CD14-positive monocyte (primary cell): ENCODE measurements around the gene DEFB129. TPM values are rescaled to one million over a fixed set of nuclear protein-coding genes. Genes with fewer than 3 reads are reported as not detected.

Experiments used
- DNase-seq, 3 donors: peaks; one replicate each; pipeline ENCODE4 v3.0.0-alpha.2; 2011 to 2022
- H2AFZ ChIP-seq: 2 replicates; pipeline ENCODE4 v1.6.0; 2012; ENCODE audit warnings: mild to moderate bottlenecking, low read depth, low read length, inconsistent platforms; ENCODE audit not compliant: insufficient read depth, poor library complexity, severe bottlenecking
- H3K27ac ChIP-seq, 2 donors: 1 replicate in 1 of 2; 2 replicates in 1 of 2; pipeline ENCODE4 v1.5.1; 2012 to 2013; ENCODE audit warnings: low read length in 2 of 2, control low read depth in 1 of 2, inconsistent platforms in 1 of 2, low read depth in 1 of 2, mild to moderate bottlenecking in 1 of 2
- H3K27me3 ChIP-seq, 2 donors: one replicate each; pipeline versions ENCODE4 v1.6.0 to v1.6.1; 2011 to 2013; ENCODE audit warnings: low read length in 2 of 2; ENCODE audit not compliant: control insufficient read depth in 2 of 2, insufficient read depth in 2 of 2
- H3K36me3 ChIP-seq, 2 donors: replicated peaks in 1 of 2; 1 replicate in 1 of 2; 2 replicates in 1 of 2; pipeline versions ENCODE4 v1.5.1 to v1.6.1; 2012 to 2013; ENCODE audit warnings: low read length in 2 of 2, control low read depth in 1 of 2, inconsistent platforms in 1 of 2, mild to moderate bottlenecking in 1 of 2; ENCODE audit not compliant: insufficient read depth in 2 of 2, control insufficient read depth in 1 of 2
- H3K4me1 ChIP-seq, 2 donors: 1 replicate in 1 of 2; 2 replicates in 1 of 2; pipeline versions ENCODE4 v1.5.1 to v1.6.1; 2012 to 2013; ENCODE audit warnings: low read length in 2 of 2, control low read depth in 1 of 2, inconsistent platforms in 1 of 2, mild to moderate bottlenecking in 1 of 2, moderate library complexity in 1 of 2; ENCODE audit not compliant: insufficient read depth in 2 of 2, control insufficient read depth in 1 of 2
- H3K4me2 ChIP-seq: replicated peaks from 2 replicates; pipeline ENCODE3; 2012; ENCODE audit warnings: low read length, moderate library complexity, mild to moderate bottlenecking; ENCODE audit not compliant: poor library complexity, severe bottlenecking; ENCODE audit errors: extremely low read depth
- H3K4me3 ChIP-seq, 3 experiments: fragments of 200-600 bp in 1 of 3; sonication (generic) in 1 of 3; replicated peaks in 1 of 3; 1 replicate in 2 of 3; 2 replicates in 1 of 3; pipeline ENCODE4 v1.5.1; 2011 to 2013; ENCODE audit warnings: low read length in 3 of 3, mild to moderate bottlenecking in 3 of 3, control low read depth in 2 of 3, low read depth in 2 of 3, inconsistent platforms in 1 of 3, moderate library complexity in 1 of 3
- H3K79me2 ChIP-seq: 2 replicates; pipeline ENCODE4 v1.6.0; 2012; ENCODE audit warnings: mild to moderate bottlenecking, control low read depth, inconsistent platforms, low read length, moderate library complexity; ENCODE audit not compliant: insufficient read depth
- H3K9ac ChIP-seq: 2 replicates; pipeline ENCODE4 v1.6.0; 2017; ENCODE audit warnings: low read length, mild to moderate bottlenecking; ENCODE audit not compliant: insufficient read depth, poor library complexity, severe bottlenecking
- H3K9me3 ChIP-seq, 2 donors: replicated peaks in 1 of 2; 1 replicate in 1 of 2; 2 replicates in 1 of 2; pipeline versions ENCODE4 v1.5.1 to v1.6.1; 2012 to 2013; ENCODE audit warnings: low read length in 2 of 2, control low read depth in 1 of 2; ENCODE audit not compliant: control insufficient read depth in 1 of 2, insufficient read depth in 1 of 2
- H4K20me1 ChIP-seq: 2 replicates; pipeline ENCODE4 v1.6.0; 2012; ENCODE audit warnings: mild to moderate bottlenecking, low read length, control low read depth, moderate library complexity; ENCODE audit not compliant: insufficient read depth
- H3K27ac Mint-ChIP-seq, 7 donors: one replicate each; pipeline ENCODE4 v1.8.0; 2020; ENCODE audit warnings: mild to moderate bottlenecking in 7 of 7, mixed read lengths in 7 of 7, moderate library complexity in 6 of 7, inconsistent platforms in 2 of 7
- H3K27me3 Mint-ChIP-seq, 3 donors: one replicate each; pipeline ENCODE4 v1.8.0; 2021 to 2022; ENCODE audit warnings: low read depth in 3 of 3, mild to moderate bottlenecking in 3 of 3, mixed read lengths in 3 of 3, moderate library complexity in 3 of 3, inconsistent platforms in 1 of 3
- H3K36me3 Mint-ChIP-seq, 2 donors: one replicate each; pipeline ENCODE4 v1.8.0; 2020; ENCODE audit warnings: mixed read lengths in 2 of 2, inconsistent platforms in 1 of 2, mild to moderate bottlenecking in 1 of 2
- H3K4me1 Mint-ChIP-seq: one replicate; pipeline ENCODE4 v1.8.0; 2020; ENCODE audit warnings: mild to moderate bottlenecking, mixed read lengths
- H3K4me3 Mint-ChIP-seq, 2 donors: one replicate each; pipeline ENCODE4 v1.8.0; 2020; ENCODE audit warnings: mild to moderate bottlenecking in 2 of 2, mixed read lengths in 2 of 2, moderate library complexity in 1 of 2
- H3K9me3 Mint-ChIP-seq, 7 donors: one replicate each; pipeline ENCODE4 v1.8.0; 2020 to 2022; ENCODE audit warnings: mixed read lengths in 7 of 7, mild to moderate bottlenecking in 6 of 7, moderate library complexity in 6 of 7, inconsistent platforms in 2 of 7
- CTCF ChIP-seq: fragments of 200-600 bp; IDR thresholded peaks from one replicate; pipeline ENCODE4 v1.8.0; 2022; ENCODE audit warnings: antibody characterized with exemption, mild to moderate bottlenecking
- WGBS: methylation state at CpG from one replicate; pipeline ENCODE4 v1.1.5; 2013; ENCODE audit warnings: missing lambda C conversion rate; ENCODE audit not compliant: insufficient coverage; 5-methylcytosine and 5-hydroxymethylcytosine counted together
- intact Hi-C, 2 donors: fragments of 100-400 bp; cut with micrococcal nuclease; formaldehyde crosslinking; loops; one replicate each; pipeline versions ENCODE4 v1.15.0 to v1.15.1; 2023
- polyA plus RNA-seq, 3 donors: library from polyadenylated mRNA; depleted of rRNA in 1 of 3; unstranded in 2 of 3; stranded (reverse) in 1 of 3; fragments of 300-500 nt in 2 of 3; fragments of >200 nt in 1 of 3; fragmentation: Illumina TruSeq in 2 of 3; gene quantifications; 1 replicate in 2 of 3; 2 replicates in 1 of 3; pipeline ENCODE4 v1.2.3, GENCODE V29; 2012 to 2021

DEFB129 gene
- polyA plus RNA-seq, 3 donors: not detected

DNA sequence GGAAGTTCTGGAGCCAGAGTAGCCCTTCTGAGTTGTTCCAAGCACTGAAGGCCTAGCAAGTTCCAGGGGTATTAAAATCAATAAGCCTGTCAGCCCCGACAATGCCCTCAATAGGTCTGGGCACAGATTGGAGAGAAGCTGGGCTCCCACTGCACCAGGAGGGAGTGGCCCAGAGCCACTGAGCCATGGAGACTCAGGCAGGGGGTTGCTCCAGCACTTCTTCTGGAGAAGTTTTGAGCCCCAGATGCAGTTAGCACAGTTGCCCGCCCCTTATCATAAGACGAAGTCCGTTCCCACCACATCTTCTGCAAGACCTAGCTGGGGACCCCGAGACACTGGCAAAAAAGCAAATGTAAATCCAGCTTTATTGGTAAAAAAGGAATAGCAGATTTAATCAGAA is 43.5 kb downstream of the DEFB129 start:
- Histone ChIP-seq H2AFZ (no peak overlapping the region), H4K20me1 (no peaks in the 10 kb centered on the region), H3K9ac (no peak overlapping the region), H3K4me3 (no peak overlapping the region), H3K27me3 (peaks cover 0 to 8% of the 10 kb centered on the region in 2 donors), H3K4me2 (no peak overlapping the region), H3K79me2 (no peaks in the 10 kb centered on the region), H3K4me1 (peaks cover 6% of the 10 kb centered on the region in 2 donors), H3K27ac (no peak overlapping the region), H3K9me3 (no peaks in the 10 kb centered on the region), H3K36me3 (no peaks in the 10 kb centered on the region)
- no peak for TF ChIP-seq CTCF
- H3K27me3 Mint-ChIP-seq: peaks cover 8 to 12% (median 11%) of the 10 kb centered on the region in 3 donors
- peaks cover 8% of the 10 kb centered on the region for H3K4me1 Mint-ChIP-seq
- intact Hi-C loops: no loop called here
- 100% methylated on average over 2 of the region's 5 CpGs for WGBS
- H3K4me3 Mint-ChIP-seq: no peak overlapping the region
- no peak for DNase-seq
- H3K36me3 Mint-ChIP-seq: peaks cover 0 to under 1% of the 10 kb centered on the region in 2 donors
- H3K9me3 Mint-ChIP-seq: peaks cover 0 to 2% (median 0%) of the 10 kb centered on the region in 7 donors
- H3K27ac Mint-ChIP-seq: no peak overlapping the region

DNA sequence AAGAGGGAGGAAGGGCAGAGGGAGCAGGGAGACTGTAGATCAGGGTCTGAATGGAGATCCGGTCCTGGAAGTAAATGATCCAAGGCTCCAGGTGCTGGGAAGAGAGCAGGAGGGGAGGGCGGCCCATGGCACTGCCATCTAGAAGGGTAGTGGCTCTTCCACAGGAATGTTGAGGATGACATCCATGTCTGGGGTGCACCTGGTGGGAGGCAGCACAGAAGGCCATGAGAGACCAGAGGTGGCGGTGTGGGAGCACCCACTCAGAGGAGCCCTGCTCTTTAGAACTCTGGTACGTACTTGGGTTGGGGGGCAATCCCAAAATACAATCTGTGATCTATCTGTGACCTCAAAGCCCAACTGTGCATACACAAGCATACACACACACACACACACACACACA is 44.0 kb downstream of the DEFB129 start:
- no peaks in the 10 kb centered on the region for H3K79me2 ChIP-seq
- Mint-ChIP-seq H3K9me3 (peaks cover 0 to 2% (median 0%) of the 10 kb centered on the region in 7 donors), H3K36me3 (peaks cover 1 to 6% of the 10 kb centered on the region in 2 donors), H3K27me3 (peaks cover 8 to 10% (median 8%) of the 10 kb centered on the region in 3 donors), H3K4me1 (peaks cover 8% of the 10 kb centered on the region), H3K4me3 (no peak overlapping the region), H3K27ac (no peak overlapping the region)
- no peaks in the 10 kb centered on the region for H3K9me3 ChIP-seq
- no peak overlapping the region for H2AFZ ChIP-seq
- peaks cover 6% of the 10 kb centered on the region in 2 donors for H3K4me1 ChIP-seq
- no peaks in the 10 kb centered on the region for H4K20me1 ChIP-seq
- no peak for TF ChIP-seq CTCF
- intact Hi-C loops: no loop called here
- 96% methylated on average over 3 of the region's 4 CpGs for WGBS
- H3K4me3 ChIP-seq: no peak overlapping the region
- H3K4me2 ChIP-seq: no peak overlapping the region
- H3K36me3 ChIP-seq: no peaks in the 10 kb centered on the region
- H3K27me3 ChIP-seq: peaks cover 0 to 4% of the 10 kb centered on the region in 2 donors
- DNase-seq: no peak
- no peak overlapping the region for H3K27ac ChIP-seq
- H3K9ac ChIP-seq: no peak overlapping the region
